Tibial nerve (tissue), 4 donors: ENCODE measurements around the gene ARHGAP15.

Experiments used
- EP300 ChIP-seq, 2 donors: sonication (generic); formaldehyde crosslinking; IDR thresholded peaks; one replicate each; pipeline ENCODE4 v1.6.1; 2017; ENCODE audit warnings: antibody characterized with exemption in 2 of 2, mild to moderate bottlenecking in 1 of 2
- POLR2A ChIP-seq, 2 donors: fragments of 450-650 bp; IDR thresholded peaks; one replicate each; pipeline ENCODE4 v1.6.1; 2017; ENCODE audit warnings: antibody characterized with exemption in 2 of 2, mild to moderate bottlenecking in 2 of 2, moderate library complexity in 2 of 2
- TF ChIP-seq, protein P1 (sequence below), 5 experiments: fragments of 200-600 bp in 3 of 5; fragments of 450-650 bp in 2 of 5; sonication (generic) in 3 of 5; IDR thresholded peaks; one replicate each; pipeline ENCODE4 v1.5.1; 2016 to 2019; ENCODE audit warnings: antibody characterized with exemption in 5 of 5, mild to moderate bottlenecking in 3 of 5, moderate library complexity in 2 of 5

DNA sequence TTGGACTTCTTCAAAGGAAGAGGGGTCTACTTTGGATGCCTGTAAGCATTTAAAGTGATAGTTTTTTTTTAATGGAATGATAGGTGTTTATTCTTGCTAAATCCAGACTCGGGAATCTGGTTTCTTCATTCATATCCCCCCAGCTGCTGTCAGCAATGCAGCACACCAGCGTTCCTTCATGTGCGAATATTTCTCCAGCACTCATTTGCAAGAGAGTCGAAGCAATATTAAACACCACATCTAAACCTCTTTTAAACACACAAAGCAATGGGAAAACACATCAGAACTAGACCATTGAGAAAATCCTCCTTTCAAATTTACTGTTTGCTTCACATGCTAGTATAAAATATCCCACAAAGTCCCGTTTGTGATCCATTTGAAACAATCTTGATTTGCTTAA lies 563.7 kb downstream of the ARHGAP15 start:
- TF ChIP-seq, protein P1, sequence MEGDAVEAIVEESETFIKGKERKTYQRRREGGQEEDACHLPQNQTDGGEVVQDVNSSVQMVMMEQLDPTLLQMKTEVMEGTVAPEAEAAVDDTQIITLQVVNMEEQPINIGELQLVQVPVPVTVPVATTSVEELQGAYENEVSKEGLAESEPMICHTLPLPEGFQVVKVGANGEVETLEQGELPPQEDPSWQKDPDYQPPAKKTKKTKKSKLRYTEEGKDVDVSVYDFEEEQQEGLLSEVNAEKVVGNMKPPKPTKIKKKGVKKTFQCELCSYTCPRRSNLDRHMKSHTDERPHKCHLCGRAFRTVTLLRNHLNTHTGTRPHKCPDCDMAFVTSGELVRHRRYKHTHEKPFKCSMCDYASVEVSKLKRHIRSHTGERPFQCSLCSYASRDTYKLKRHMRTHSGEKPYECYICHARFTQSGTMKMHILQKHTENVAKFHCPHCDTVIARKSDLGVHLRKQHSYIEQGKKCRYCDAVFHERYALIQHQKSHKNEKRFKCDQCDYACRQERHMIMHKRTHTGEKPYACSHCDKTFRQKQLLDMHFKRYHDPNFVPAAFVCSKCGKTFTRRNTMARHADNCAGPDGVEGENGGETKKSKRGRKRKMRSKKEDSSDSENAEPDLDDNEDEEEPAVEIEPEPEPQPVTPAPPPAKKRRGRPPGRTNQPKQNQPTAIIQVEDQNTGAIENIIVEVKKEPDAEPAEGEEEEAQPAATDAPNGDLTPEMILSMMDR (IDR thresholded peaks at IDR 0.05): no peak
- TF ChIP-seq EP300 (IDR thresholded peaks at IDR 0.05) (no peak), POLR2A (IDR thresholded peaks at IDR 0.05) (no peak)
